ENCODE measurements around the gene CSNK1D.
"Not testable (repeated sequence)": the region's sequence is repeated elsewhere in the genome, so short reads cannot be mapped to it uniquely, and the experiment has no call there.

The CSNK1D gene

GRCh38 chr17:82272495-82273326 is 789 bp downstream of the CSNK1D start:
- DNase-seq, result peak; percentile 66

- DNase-seq, result no peak
These were observed 2.1 kb downstream of the CSNK1D start for GRCh38 chr17:82271401-82271800.

- DNase-seq, result no peak
These were observed 2.8 kb downstream of the CSNK1D start for GRCh38 chr17:82270651-82271050.

GRCh38 chr17:82269882-82270500 is 3.5 kb downstream of the CSNK1D start:
- no peak for DNase-seq

GRCh38 chr17:82269138-82269881 is 4.2 kb downstream of the CSNK1D start:
- no peak for DNase-seq

GRCh38 chr17:82267575-82268379 is 5.7 kb downstream of the CSNK1D start:
- DNase-seq, result peak; percentile 61

- DNase-seq, result no peak
These were observed 7.4 kb downstream of the CSNK1D start for GRCh38 chr17:82266142-82266541.

- DNase-seq, result no peak
These were observed 9.9 kb downstream of the CSNK1D start for GRCh38 chr17:82263641-82264040.

GRCh38 chr17:82262344-82262743 is 11.2 kb downstream of the CSNK1D start:
- no peak for DNase-seq

GRCh38 chr17:82259972-82260961 is 13.2 kb downstream of the CSNK1D start:
- DNase-seq, result not testable (repeated sequence)

- no peak for DNase-seq
These were observed 14.9 kb downstream of the CSNK1D start for GRCh38 chr17:82258555-82258954.

- peak; percentile 74 for DNase-seq
These were observed 16.0 kb downstream of the CSNK1D start for GRCh38 chr17:82257473-82257872.

GRCh38 chr17:82256242-82256885 is 17.1 kb downstream of the CSNK1D start:
- DNase-seq, result no peak

- DNase-seq, result no peak
These were observed 18.0 kb downstream of the CSNK1D start for GRCh38 chr17:82255402-82255972.

- DNase-seq, result not testable (repeated sequence)
These were observed 18.8 kb downstream of the CSNK1D start for GRCh38 chr17:82254746-82255145.

GRCh38 chr17:82254096-82254495 is 19.4 kb downstream of the CSNK1D start:
- not testable (repeated sequence) for DNase-seq

- peak; percentile 21 for DNase-seq
These were observed 20.3 kb downstream of the CSNK1D start for GRCh38 chr17:82253179-82253544.

GRCh38 chr17:82252511-82253178 is 20.9 kb downstream of the CSNK1D start:
- no peak for DNase-seq

- DNase-seq, result no peak
These were observed 22.5 kb downstream of the CSNK1D start for GRCh38 chr17:82250868-82251500.

Data from activated T-cell treated with anti-CD3 and anti-CD28 coated beads, Interleukin-2, amount 50 U/mL, for 1 hour (primary cell).